WI38 (cell line): ENCODE data around the gene ZNF407.

Experiments
- H3K4me3 ChIP-seq: 2 replicates; pipeline ENCODE4 v1.5.1; 2011; ENCODE audit warnings: low read depth, mild to moderate bottlenecking, control low read depth, low read length
- CTCF ChIP-seq: IDR thresholded peaks from 2 replicates; pipeline ENCODE4 v1.5.1; 2012; ENCODE audit warnings: low read depth, mild to moderate bottlenecking, control low read depth, low read length

The ZNF407 gene

GRCh38 chr18:75065251-75066000 lies 467.8 kb downstream of the ZNF407 start:
- TF ChIP-seq CTCF: no peak
- no peak overlapping the region for H3K4me3 ChIP-seq

- no peak overlapping the region for H3K4me3 ChIP-seq
- TF ChIP-seq CTCF: no peak
Measured at GRCh38 chr18:75066021-75066880, 468.6 kb downstream of the ZNF407 start.

GRCh38 chr18:75066936-75067335 lies 469.3 kb downstream of the ZNF407 start:
- no peak for TF ChIP-seq CTCF
- H3K4me3 ChIP-seq: no peak overlapping the region

- H3K4me3 ChIP-seq: no peak overlapping the region
- no peak for TF ChIP-seq CTCF
Measured at GRCh38 chr18:75067996-75068645, 470.5 kb downstream of the ZNF407 start.

- H3K4me3 ChIP-seq: no peak overlapping the region
- no peak for TF ChIP-seq CTCF
Measured at GRCh38 chr18:75068682-75069435, 471.2 kb downstream of the ZNF407 start.

- no peak for TF ChIP-seq CTCF
- H3K4me3 ChIP-seq: no peak overlapping the region
Measured at GRCh38 chr18:75070235-75070624, 472.6 kb downstream of the ZNF407 start.
